ENCODE data around the gene CDKN1C. TPM values are rescaled to one million over a fixed set of nuclear protein-coding genes. Genes with fewer than 3 reads are reported as not detected.

CDKN1C gene
- polyA plus RNA-seq, 1 donor from 2014 or later = 36.7 TPM

DNA sequence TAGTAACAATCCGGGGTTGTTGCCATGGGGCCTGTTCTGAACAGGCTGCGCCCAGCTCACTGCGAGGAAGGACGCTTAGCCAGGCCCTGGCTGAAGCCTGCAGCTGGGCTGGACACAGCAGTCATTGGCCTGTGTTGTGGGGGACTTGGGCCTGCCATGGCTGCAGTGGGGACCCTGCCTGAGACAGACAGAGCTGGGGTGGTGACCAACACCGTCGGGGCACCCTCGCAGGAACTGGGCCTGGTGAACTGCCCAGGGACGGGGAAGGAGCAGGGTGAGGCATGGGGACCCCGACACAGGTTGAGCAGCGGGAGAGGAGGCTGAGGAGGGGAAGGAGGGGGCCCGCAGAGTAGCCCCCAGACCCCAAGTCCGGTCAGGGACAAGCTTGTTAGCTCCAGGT lies 34.8 kb upstream of the CDKN1C start:
- Histone ChIP-seq H3K4me3 (ENCODE audit: low read length) (no peak overlapping the region), H4K20me1 (ENCODE audit: insufficient read depth) (no peaks in the 10 kb centered on the region), H3F3A (ENCODE audit: insufficient read depth, low read length, poor library complexity, severe bottlenecking) (no peaks in the 10 kb centered on the region), H3K4me2 (ENCODE audit: low read length) (no peak overlapping the region), H3K27me3 (ENCODE audit: insufficient read depth, low read depth, low read length) (no peaks in the 10 kb centered on the region), H3K36me3 (ENCODE audit: insufficient read depth, low read length) (no peaks in the 10 kb centered on the region), H3K9me3 (ENCODE audit: low read length) (no peaks in the 10 kb centered on the region), H2AFZ (ENCODE audit: low read depth, low read length) (no peak overlapping the region), H3K9me2 (ENCODE audit: insufficient read depth, low read length) (no peaks in the 10 kb centered on the region), H3K79me2 (replicated peaks; ENCODE audit: insufficient read depth, low read length) (no peaks in the 10 kb centered on the region), H3K27ac (ENCODE audit: low read length) (no peak overlapping the region), H3K9ac (ENCODE audit: low read length) (no peak overlapping the region)
- TF ChIP-seq RAD21 (conservative IDR thresholded peaks at IDR 0.05) = no peak
- no peak for TF ChIP-seq MXI1 (conservative IDR thresholded peaks at IDR 0.05; ENCODE audit: poor library complexity, severe bottlenecking)
- TF ChIP-seq EZH2 (IDR thresholded peaks at IDR 0.05; ENCODE audit: borderline replicate concordance, insufficient read depth, low read length, poor library complexity, severe bottlenecking) = no peak
- TF ChIP-seq, protein P1, sequence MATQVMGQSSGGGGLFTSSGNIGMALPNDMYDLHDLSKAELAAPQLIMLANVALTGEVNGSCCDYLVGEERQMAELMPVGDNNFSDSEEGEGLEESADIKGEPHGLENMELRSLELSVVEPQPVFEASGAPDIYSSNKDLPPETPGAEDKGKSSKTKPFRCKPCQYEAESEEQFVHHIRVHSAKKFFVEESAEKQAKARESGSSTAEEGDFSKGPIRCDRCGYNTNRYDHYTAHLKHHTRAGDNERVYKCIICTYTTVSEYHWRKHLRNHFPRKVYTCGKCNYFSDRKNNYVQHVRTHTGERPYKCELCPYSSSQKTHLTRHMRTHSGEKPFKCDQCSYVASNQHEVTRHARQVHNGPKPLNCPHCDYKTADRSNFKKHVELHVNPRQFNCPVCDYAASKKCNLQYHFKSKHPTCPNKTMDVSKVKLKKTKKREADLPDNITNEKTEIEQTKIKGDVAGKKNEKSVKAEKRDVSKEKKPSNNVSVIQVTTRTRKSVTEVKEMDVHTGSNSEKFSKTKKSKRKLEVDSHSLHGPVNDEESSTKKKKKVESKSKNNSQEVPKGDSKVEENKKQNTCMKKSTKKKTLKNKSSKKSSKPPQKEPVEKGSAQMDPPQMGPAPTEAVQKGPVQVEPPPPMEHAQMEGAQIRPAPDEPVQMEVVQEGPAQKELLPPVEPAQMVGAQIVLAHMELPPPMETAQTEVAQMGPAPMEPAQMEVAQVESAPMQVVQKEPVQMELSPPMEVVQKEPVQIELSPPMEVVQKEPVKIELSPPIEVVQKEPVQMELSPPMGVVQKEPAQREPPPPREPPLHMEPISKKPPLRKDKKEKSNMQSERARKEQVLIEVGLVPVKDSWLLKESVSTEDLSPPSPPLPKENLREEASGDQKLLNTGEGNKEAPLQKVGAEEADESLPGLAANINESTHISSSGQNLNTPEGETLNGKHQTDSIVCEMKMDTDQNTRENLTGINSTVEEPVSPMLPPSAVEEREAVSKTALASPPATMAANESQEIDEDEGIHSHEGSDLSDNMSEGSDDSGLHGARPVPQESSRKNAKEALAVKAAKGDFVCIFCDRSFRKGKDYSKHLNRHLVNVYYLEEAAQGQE (IDR thresholded peaks at IDR 0.05; ENCODE audit: borderline replicate concordance) = no peak
- TF ChIP-seq POLR2AphosphoS5 (IDR thresholded peaks at IDR 0.05) = no peak
- TF ChIP-seq EP300 (conservative IDR thresholded peaks at IDR 0.05; ENCODE audit: poor library complexity, severe bottlenecking) = no peak
- TF ChIP-seq TAF1 (IDR thresholded peaks at IDR 0.05; ENCODE audit: low read depth) = no peak
- no peak for TF ChIP-seq CTCF (IDR thresholded peaks at IDR 0.05; ENCODE audit: poor library complexity, severe bottlenecking)
- TF ChIP-seq SMC3 (conservative IDR thresholded peaks at IDR 0.05; ENCODE audit: poor library complexity) = no peak

- no peak for TF ChIP-seq RAD21 (conservative IDR thresholded peaks at IDR 0.05)
- Histone ChIP-seq H3K79me2 (replicated peaks; ENCODE audit: insufficient read depth, low read length) (no peaks in the 10 kb centered on the region), H3K9me3 (ENCODE audit: low read length) (no peaks in the 10 kb centered on the region), H3K4me2 (ENCODE audit: low read length) (no peak overlapping the region), H3K9me2 (ENCODE audit: insufficient read depth, low read length) (no peaks in the 10 kb centered on the region), H3K9ac (ENCODE audit: low read length) (no peak overlapping the region), H2AFZ (ENCODE audit: low read depth, low read length) (no peak overlapping the region), H3F3A (ENCODE audit: insufficient read depth, low read length, poor library complexity, severe bottlenecking) (no peaks in the 10 kb centered on the region), H3K4me3 (ENCODE audit: low read length) (no peak overlapping the region), H3K27ac (ENCODE audit: low read length) (no peak overlapping the region), H4K20me1 (ENCODE audit: insufficient read depth) (no peaks in the 10 kb centered on the region), H3K27me3 (ENCODE audit: insufficient read depth, low read depth, low read length) (no peaks in the 10 kb centered on the region), H3K36me3 (ENCODE audit: insufficient read depth, low read length) (no peaks in the 10 kb centered on the region)
Observed at GRCh38 chr11:2919837-2920236, 34.3 kb upstream of the CDKN1C start.

- Histone ChIP-seq H3K9me2 (ENCODE audit: insufficient read depth, low read length) (no peaks in the 10 kb centered on the region), H4K20me1 (ENCODE audit: insufficient read depth) (no peaks in the 10 kb centered on the region), H3F3A (ENCODE audit: insufficient read depth, low read length, poor library complexity, severe bottlenecking) (no peaks in the 10 kb centered on the region), H3K36me3 (ENCODE audit: insufficient read depth, low read length) (no peaks in the 10 kb centered on the region), H3K4me3 (ENCODE audit: low read length) (no peak overlapping the region), H3K27ac (ENCODE audit: low read length) (no peak overlapping the region), H3K79me2 (replicated peaks; ENCODE audit: insufficient read depth, low read length) (no peaks in the 10 kb centered on the region), H2AFZ (ENCODE audit: low read depth, low read length) (no peak overlapping the region), H3K4me2 (ENCODE audit: low read length) (no peak overlapping the region), H3K9ac (ENCODE audit: low read length) (no peak overlapping the region), H3K9me3 (ENCODE audit: low read length) (no peaks in the 10 kb centered on the region), H3K27me3 (ENCODE audit: insufficient read depth, low read depth, low read length) (no peaks in the 10 kb centered on the region)
- TF ChIP-seq MXI1 (conservative IDR thresholded peaks at IDR 0.05; ENCODE audit: poor library complexity, severe bottlenecking) = no peak
- TF ChIP-seq, protein P1 (IDR thresholded peaks at IDR 0.05; ENCODE audit: borderline replicate concordance) = no peak
- TF ChIP-seq TAF1 (IDR thresholded peaks at IDR 0.05; ENCODE audit: low read depth) = no peak
- TF ChIP-seq SMC3 (conservative IDR thresholded peaks at IDR 0.05; ENCODE audit: poor library complexity) = no peak
- TF ChIP-seq POLR2AphosphoS5 (IDR thresholded peaks at IDR 0.05) = no peak
- TF ChIP-seq EP300 (conservative IDR thresholded peaks at IDR 0.05; ENCODE audit: poor library complexity, severe bottlenecking) = no peak
- TF ChIP-seq RAD21 (conservative IDR thresholded peaks at IDR 0.05) = no peak
- no peak for TF ChIP-seq EZH2 (IDR thresholded peaks at IDR 0.05; ENCODE audit: borderline replicate concordance, insufficient read depth, low read length, poor library complexity, severe bottlenecking)
- no peak for TF ChIP-seq CTCF (IDR thresholded peaks at IDR 0.05; ENCODE audit: poor library complexity, severe bottlenecking)
Observed at GRCh38 chr11:2919188-2919587, 33.6 kb upstream of the CDKN1C start.

All from neural cell (in vitro differentiated cells).